A549 (cell line): Measurements from ENCODE around the gene FAM228A.

ENCODE experiments used
- CTCF ChIP-seq: fragments of >200 bp; sonication (Bioruptor Twin); formaldehyde crosslinking; IDR thresholded peaks from 3 replicates; pipeline ENCODE4 v1.5.1; 2016
- HOXA7 ChIP-seq: fragments of 250-450 bp; sonication (Bioruptor Pico); IDR thresholded peaks from 2 replicates; pipeline ENCODE4 v1.5.0; 2020; ENCODE audit warnings: mild to moderate bottlenecking, moderate library complexity
- MAX ChIP-seq: IDR thresholded peaks from 2 replicates; pipeline ENCODE4 v1.6.1; 2012
- MAZ ChIP-seq: fragments of 150-350 bp; IDR thresholded peaks from 2 replicates; pipeline ENCODE4 v1.6.1; 2014; ENCODE audit warnings: antibody characterized with exemption, low read depth, low read length, borderline replicate concordance
- POLR2A ChIP-seq: IDR thresholded peaks from 2 replicates; pipeline ENCODE4 v1.6.1; 2012; ENCODE audit warnings: mild to moderate bottlenecking, low read length
- SREBF2 ChIP-seq: fragments of 450-650 bp; IDR thresholded peaks from 2 replicates; pipeline ENCODE4 v1.6.1; 2014; ENCODE audit warnings: mild to moderate bottlenecking, moderate library complexity

DNA sequence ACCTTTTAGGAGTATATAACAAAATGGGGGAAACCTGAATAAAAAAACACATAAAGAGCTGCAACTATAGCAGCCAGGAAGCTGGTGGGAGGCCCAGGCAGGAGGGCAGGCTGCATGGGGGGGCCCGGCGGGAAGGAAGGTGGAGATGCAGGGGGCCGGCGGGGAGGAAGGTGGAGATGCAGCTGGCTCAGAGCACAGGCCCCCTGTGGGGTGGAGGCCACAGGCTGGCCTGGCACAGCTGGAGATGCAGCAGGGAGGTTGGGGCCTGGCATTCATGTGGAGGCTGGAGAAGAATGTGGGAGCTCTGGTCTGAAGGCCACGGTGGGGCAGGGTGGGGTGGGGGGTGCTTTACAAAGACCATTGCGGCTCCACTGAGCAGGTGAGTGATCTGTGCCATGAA, 31.4 kb downstream of the FAM228A start:
- TF ChIP-seq MAZ (no peak), SREBF2 (no peak), POLR2A (no peak), CTCF (no peak), MAX (no peak), HOXA7 (CRISPR knock-in tag) (no peak)
